HG03378 (cell line): ENCODE results near the gene ZSCAN31.

Experiments
- ATAC-seq: cut with Tn5 transposase; IDR thresholded peaks from one replicate; pipeline ENCODE4 v1.9.1; 2021; ENCODE audit warnings: mild to moderate bottlenecking, moderate library complexity; ENCODE audit not compliant: unreplicated experiment

Gene ZSCAN31

GRCh38 chr6:28353981-28354676 is 18.2 kb upstream of the ZSCAN31 start:
- no peak for ATAC-seq

GRCh38 chr6:28353356-28353755 is 17.4 kb upstream of the ZSCAN31 start:
- ATAC-seq: no peak

- ATAC-seq: no peak
Observed at GRCh38 chr6:28351493-28351925, 15.6 kb upstream of the ZSCAN31 start.

- ATAC-seq: no peak
Observed at GRCh38 chr6:28351087-28351486, 15.1 kb upstream of the ZSCAN31 start.

- peak; percentile 87 for ATAC-seq
Observed at GRCh38 chr6:28349892-28350737, 14.2 kb upstream of the ZSCAN31 start, which contains the start of gene ZKSCAN3. Gene ZKSCAN3, plus strand, starts transcription at chr6:28349947. Its CDS starts 9,640 bp downstream, at chr6:28359587.

- no peak for ATAC-seq
Observed at GRCh38 chr6:28349344-28349891, 13.5 kb upstream of the ZSCAN31 start.

- no peak for ATAC-seq
Observed at GRCh38 chr6:28347119-28347518, 11.2 kb upstream of the ZSCAN31 start.

- ATAC-seq: no peak
Observed at GRCh38 chr6:28345201-28345600, 9.3 kb upstream of the ZSCAN31 start.

- no peak for ATAC-seq
Observed at GRCh38 chr6:28343898-28344677, 8.1 kb upstream of the ZSCAN31 start.

- ATAC-seq: no peak
Observed at GRCh38 chr6:28340310-28341095, 4.6 kb upstream of the ZSCAN31 start.

- no peak for ATAC-seq
Observed at GRCh38 chr6:28337121-28337520, 1.2 kb upstream of the ZSCAN31 start.

GRCh38 chr6:28336284-28337120 is 554 bp upstream of the ZSCAN31 start:
- ATAC-seq: peak; percentile 32

GRCh38 chr6:28335040-28335563 is 846 bp downstream of the ZSCAN31 start:
- ATAC-seq: no peak

- ATAC-seq: no peak
Observed at GRCh38 chr6:28334286-28335039, 1.5 kb downstream of the ZSCAN31 start.

GRCh38 chr6:28333599-28334018 is 2.3 kb downstream of the ZSCAN31 start:
- ATAC-seq: no peak

GRCh38 chr6:28333047-28333446 is 2.9 kb downstream of the ZSCAN31 start:
- no peak for ATAC-seq

- ATAC-seq: no peak
Observed at GRCh38 chr6:28330041-28330440, 5.9 kb downstream of the ZSCAN31 start.

GRCh38 chr6:28326371-28326948 is 9.5 kb downstream of the ZSCAN31 start:
- ATAC-seq: no peak
